Anterior cingulate cortex (tissue), 58 donors: ENCODE measurements around the gene CATSPER4.
"Not testable (repeated sequence)": the region's sequence is repeated elsewhere in the genome, so short reads cannot be mapped to it uniquely, and the experiment has no call there.

ENCODE experiments used
- DNase-seq, 58 donors: peaks; one replicate each; lab custom pipeline; 2025; lab: John Stamatoyannopoulos, UW

Gene CATSPER4

DNA sequence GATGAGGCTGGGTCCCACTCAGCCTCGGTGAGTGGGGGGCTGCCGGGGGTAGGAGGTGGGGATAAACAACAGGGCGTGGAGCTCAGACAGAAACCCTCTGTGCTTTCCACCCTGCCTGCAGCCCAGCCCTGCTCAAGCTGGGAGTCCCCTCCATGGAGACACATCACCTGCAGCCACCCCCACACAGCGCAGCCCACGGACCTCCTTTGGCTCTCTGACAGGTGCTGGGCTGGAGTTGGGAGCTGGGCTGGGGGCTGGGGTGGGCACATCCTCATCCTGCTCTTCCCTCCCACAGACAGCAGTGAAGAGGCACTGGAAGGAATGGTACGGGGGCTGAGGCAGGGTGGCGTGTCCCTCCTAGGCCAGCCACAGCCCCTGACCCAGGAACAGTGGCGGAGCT lies 1.9 kb upstream of the CATSPER4 start:
- DNase-seq, result no peak

- DNase-seq, result no peak
Observed at GRCh38 chr1:26189331-26189730, 1.1 kb upstream of the CATSPER4 start.

DNA sequence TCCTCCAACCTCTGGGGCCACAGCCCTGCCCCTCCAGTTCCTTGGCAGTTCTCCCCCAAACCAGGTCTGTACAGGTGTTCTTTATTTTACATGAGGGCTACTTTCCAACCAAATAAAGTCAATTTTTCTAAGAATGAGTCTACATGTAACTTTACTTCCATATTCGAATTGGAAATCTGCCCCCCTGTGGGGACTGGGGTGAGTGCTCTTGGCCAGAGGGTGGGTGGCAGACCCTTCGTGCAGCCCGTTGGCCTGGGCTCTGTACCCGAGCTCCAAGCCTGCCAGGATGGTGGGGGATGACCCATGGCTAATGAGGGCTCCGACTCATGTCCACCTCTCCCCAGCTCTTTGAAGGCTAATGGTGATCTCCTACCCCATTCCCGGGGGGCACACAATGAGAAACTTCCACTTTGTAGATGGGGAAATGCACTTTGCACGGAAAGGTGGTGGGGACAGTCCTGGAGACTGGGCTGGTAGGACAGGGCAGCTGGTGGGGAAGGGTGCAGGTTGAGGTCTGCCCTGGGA lies 589 bp upstream of the CATSPER4 start:
- DNase-seq, result no peak

DNA sequence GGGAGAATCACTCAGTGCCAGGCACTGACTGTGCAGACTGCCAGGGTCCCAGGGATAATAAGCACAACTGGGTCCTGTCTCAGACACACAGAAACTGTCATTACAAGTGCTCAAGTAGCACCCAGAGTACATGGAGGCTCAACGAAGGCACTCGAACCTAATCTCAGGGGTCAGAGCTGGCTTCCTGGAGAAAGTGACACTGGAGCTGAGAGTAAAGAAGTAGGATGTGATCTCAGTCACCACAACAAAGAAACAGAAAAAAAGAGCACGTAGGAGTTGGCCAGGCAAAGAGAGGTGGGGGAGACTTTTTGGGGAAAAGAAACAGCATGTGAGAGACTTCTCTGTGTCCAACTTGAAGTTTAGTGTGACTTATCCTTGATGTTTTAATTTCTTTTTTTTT lies 1.3 kb downstream of the CATSPER4 start:
- DNase-seq, result no peak

DNA sequence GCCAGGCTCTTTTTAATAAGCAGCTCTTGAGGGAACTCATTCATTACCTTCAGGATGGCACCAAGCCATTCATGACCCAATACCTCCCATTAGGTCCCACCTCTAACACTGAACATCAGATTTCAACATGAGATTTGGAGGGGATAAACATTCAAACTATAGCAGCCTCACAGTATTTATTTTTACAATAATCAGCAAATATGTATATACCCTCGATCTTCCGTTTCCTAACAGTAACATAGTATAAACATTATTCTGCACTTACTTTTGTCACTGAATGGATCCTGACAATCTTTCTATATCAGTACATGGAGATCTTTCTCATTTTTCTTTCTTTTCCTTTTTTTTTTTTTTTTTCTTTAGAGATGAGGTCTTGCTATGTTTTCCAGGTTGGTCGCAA lies 5.4 kb downstream of the CATSPER4 start:
- DNase-seq, result no peak

- DNase-seq, result no peak
Observed at GRCh38 chr1:26197301-26197700, 6.9 kb downstream of the CATSPER4 start.

GRCh38 chr1:26197813-26198212 lies 7.4 kb downstream of the CATSPER4 start:
- no peak for DNase-seq

DNA sequence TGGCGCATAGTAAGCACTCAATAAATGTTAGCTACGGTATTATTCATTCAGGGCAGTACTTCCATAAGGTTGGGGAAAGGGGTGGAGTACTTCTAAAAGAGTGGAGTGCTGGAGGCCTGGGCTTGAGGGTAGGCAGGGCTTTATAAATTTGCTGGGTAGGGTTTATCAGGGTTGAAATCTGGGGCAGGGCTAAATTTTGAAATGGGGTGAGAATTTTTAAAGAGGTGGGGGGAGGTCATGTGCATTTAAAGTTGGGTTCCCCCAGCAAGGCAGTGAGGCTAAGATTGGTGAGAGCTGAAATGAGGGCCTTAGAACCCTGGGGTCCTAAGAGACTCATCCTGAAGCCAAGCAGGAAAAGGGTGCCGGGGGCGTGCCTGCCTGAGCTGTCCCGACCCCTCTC lies 10.0 kb downstream of the CATSPER4 start:
- no peak for DNase-seq

DNA sequence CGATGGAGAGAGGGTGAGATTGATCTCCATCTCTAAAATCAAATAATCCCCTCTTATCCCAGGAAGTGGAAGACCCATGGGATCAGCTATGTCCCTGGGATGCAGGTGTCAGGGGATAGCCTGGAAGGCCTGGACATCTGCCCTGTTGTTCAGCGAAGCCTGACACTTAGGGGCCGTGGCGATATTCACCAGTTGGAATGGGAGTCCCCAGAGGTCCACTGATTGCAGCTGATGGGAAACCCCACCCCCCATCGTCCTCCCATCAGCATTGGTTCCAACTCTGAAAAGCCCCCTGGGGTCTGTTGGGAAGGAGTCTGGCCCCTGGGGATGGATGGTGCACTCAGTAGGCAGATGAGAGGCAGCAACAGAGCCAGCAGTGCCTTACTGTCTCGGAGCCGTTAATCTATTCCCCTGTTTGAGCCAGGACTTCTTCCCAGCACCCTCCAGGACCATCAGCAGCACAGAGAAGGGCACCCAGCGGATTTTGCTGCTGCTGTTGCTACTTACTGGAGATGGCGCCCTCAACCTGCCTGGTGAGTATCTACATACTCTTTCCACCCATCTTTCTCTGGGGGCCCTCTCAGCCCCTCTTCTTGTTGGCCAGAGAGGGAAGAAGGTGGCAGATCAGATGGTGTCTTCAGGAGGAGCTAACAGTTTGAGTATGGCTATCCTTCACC lies 13.4 kb downstream of the CATSPER4 start:
- DNase-seq, result no peak

DNA sequence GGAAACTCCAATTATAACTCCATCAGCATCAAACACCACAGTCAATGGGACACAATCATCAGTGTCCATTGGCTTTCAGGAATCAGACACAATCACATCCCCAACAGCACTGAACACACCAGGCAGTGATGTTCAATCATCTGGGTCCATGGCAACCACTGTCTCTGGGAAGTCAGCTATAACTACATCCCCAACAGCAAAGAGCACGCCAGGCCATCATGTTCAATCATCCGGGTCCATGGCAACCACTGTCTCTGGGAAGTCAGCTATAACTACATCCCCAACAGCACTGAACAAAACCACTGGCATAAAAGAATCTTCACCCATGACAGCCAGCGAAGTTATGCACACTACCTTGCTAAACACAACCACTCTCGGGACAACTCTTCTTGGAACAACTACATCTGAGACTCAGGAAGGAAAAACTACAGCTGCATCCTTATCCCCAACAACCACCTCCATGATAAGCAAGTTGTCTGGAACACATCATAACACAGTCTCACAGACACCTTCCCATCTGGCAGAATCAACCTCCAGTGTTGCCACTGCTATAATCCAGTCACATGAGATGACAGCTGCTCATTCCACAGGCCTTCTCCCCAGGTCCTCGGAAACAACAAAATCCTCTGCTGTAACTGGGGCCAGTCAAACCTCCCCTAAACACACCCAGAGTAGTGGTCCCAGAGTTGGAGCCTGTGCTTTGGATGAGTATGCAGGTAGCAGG lies 19.9 kb downstream of the CATSPER4 start:
- no peak for DNase-seq

DNA sequence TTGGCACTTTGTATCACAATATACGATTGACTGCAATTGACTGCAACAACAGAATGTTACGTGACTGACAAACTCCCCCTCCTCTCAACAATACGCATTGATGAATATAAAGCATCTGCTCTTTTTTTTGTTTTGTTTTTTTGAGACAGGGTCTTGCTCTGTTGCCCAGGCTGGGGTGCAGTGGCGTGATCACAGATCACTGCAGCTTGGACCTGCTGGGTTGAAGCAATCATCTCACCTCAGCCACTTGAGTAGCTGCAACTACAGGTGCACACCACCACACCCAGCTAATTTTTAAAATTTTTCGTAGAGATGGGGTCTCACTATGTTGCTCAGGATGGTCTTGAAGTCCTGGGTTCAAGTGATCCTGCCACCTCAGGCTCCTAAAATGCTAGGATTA lies 22.3 kb downstream of the CATSPER4 start:
- DNase-seq, result no peak

GRCh38 chr1:26213335-26213905 lies 23.0 kb downstream of the CATSPER4 start:
- no peak for DNase-seq

DNA sequence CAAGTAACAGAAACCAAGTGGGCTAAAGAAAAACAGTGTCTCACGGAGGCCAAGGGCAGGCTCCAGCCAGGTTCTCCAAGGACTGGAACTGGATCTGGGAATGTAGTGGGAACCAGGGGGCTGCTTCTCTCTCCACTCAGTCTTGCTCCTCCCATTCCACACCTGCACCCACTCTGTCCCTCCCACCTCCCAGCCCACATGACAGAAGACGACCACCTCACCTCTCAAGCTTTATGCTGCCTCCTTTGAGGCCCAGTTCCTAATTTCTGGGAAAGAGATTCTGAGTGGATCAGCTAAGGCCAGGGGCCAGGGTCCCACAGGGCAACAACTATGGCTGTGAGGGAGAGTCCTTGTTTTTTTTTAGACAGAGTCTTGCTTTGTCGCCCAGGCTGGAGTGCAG lies 24.8 kb downstream of the CATSPER4 start:
- DNase-seq, result no peak

- DNase-seq, result no peak
Observed at GRCh38 chr1:26218906-26219494, 28.6 kb downstream of the CATSPER4 start.

DNA sequence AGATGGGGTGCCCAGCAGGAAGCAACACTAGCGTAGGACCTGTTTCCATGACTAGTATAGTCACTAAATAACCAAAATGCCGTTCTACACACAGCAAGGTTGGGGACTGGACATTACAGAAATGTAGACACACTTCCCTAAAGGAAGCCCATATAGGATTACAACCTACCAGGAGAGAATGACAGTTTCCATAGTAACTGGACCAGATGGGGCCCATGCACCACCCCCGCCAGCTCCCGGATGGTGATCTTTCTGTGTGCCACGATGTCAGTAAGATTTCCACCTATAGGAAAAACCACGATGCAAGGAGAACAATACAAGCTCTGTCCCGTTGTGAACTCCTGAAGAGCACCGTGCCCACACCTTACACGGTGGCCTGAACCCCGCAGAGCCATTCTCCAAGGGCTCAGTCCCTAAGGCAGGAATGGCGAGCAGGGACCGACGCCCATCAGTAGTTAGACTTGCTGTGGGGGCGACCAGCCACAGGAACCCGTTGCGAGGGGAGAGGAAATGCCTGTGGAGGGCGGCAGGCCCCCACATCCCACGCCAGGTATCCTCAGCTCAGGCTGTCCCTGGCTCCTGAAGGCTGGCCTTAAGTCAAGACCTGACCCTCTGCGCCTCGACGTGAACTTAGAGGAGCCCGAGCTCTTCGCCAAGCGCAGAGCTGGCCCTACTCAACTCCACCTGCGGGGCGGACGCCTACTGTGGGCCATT lies 30.0 kb downstream of the CATSPER4 start:
- peak in 9 of 58 donors; percentile 1 to 24 (median 9) for DNase-seq

GRCh38 chr1:26221094-26221493 lies 30.7 kb downstream of the CATSPER4 start:
- DNase-seq, result no peak

GRCh38 chr1:26224606-26225005 lies 34.2 kb downstream of the CATSPER4 start:
- no peak for DNase-seq

DNA sequence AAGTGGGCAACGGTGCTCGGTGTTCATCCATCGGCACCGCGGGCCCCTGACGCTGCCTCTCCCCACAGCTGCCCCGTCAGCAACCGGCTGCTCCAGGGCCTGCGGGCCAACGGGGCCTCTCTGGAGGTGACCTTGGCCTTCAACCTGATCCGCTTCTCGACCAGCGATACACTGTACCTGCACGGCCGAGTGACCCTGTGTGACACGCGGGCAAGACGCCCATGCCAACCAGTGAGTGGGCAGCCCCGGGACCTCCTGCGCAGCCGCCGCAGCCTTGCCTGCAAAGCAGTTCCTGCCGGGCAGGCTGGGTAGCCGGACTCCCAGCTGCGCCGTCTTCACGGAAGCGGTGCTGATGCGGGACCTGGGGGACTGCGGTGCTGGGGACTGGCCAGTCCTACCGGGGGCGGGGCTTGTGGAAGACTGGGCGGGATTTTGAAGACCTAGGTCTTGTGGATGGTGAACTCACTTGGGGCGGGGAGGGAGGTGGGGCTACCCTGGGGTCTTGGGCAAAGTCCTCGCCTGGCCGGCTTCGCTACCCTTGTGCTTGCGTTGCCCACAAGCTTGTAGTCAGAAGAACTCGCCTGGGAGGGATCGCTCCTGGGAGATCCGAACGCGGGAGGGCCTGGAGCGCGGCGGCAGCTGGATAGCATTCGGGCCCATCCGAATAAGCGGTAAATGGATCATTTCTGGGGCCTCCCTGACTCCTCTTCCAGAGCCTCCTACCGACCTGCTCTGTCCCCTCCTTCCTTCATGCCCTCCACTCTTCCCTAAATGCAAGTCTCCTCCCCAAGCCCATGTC lies 34.8 kb downstream of the CATSPER4 start:
- DNase-seq, result peak in 54 of 58 donors; percentile 4 to 84 (median 44)

- not testable (repeated sequence) for DNase-seq
Observed at GRCh38 chr1:26230682-26231081, 40.3 kb downstream of the CATSPER4 start.
